GM23338 (cell line): ENCODE data around the gene LRIT3. TPM values are rescaled to one million over a fixed set of nuclear protein-coding genes. Genes with fewer than 3 reads are reported as not detected.

ENCODE experiments used
- ATAC-seq: fragments of 200-7000 bp; cut with Tn5 transposase; 3 replicates; pipeline ENCODE4 v1.9.1; 2020
- DNase-seq: peaks from one replicate; pipeline ENCODE4 v3.0.0-alpha.2; 2015; ENCODE audit warnings: low spot score
- H2AFZ ChIP-seq: fragments of 200-600 bp; sonication (generic); 2 replicates; pipeline ENCODE4 v1.8.0; 2016; ENCODE audit warnings: antibody characterized with exemption, mild to moderate bottlenecking, moderate library complexity
- H3F3A ChIP-seq: fragments of 200-600 bp; sonication (generic); replicated peaks from 2 replicates; pipeline ENCODE4 v1.8.0; 2017; ENCODE audit warnings: antibody characterized with exemption, mixed run types, low read depth
- H3K27ac ChIP-seq: fragments of 200-600 bp; sonication (generic); 2 replicates; pipeline ENCODE4 v1.6.1; 2016; ENCODE audit warnings: low read depth
- H3K27me3 ChIP-seq: fragments of 200-600 bp; sonication (generic); 2 replicates; pipeline ENCODE4 v1.8.0; 2016; ENCODE audit warnings: mild to moderate bottlenecking, mixed run types, moderate library complexity; ENCODE audit not compliant: insufficient read depth
- H3K36me3 ChIP-seq: fragments of 200-600 bp; sonication (generic); 2 replicates; pipeline ENCODE4 v1.8.0; 2016; ENCODE audit warnings: mild to moderate bottlenecking; ENCODE audit not compliant: insufficient read depth
- H3K4me1 ChIP-seq: fragments of 200-600 bp; sonication (generic); 2 replicates; pipeline ENCODE4 v1.8.0; 2016; ENCODE audit warnings: mild to moderate bottlenecking, moderate library complexity; ENCODE audit not compliant: insufficient read depth
- H3K4me2 ChIP-seq: fragments of 200-600 bp; sonication (generic); 2 replicates; pipeline ENCODE4 v1.7.1; 2017; ENCODE audit warnings: mixed run types
- H3K4me3 ChIP-seq: fragments of 200-600 bp; sonication (generic); 2 replicates; pipeline ENCODE4 v1.6.1; 2016; ENCODE audit warnings: mixed run types
- H3K79me2 ChIP-seq: fragments of 200-600 bp; sonication (generic); replicated peaks from 2 replicates; pipeline ENCODE4 v1.8.0; 2017; ENCODE audit warnings: mild to moderate bottlenecking; ENCODE audit not compliant: insufficient read depth
- H3K9me2 ChIP-seq: fragments of 200-600 bp; sonication (generic); 2 replicates; pipeline ENCODE4 v1.8.0; 2017; ENCODE audit not compliant: insufficient read depth
- H4K20me1 ChIP-seq: fragments of 200-600 bp; sonication (generic); replicated peaks from 2 replicates; pipeline ENCODE4 v1.8.0; 2017; ENCODE audit warnings: mild to moderate bottlenecking; ENCODE audit not compliant: insufficient read depth
- H3K27ac Mint-ChIP-seq: 2 replicates; pipeline ENCODE4 v1.8.0; 2020; ENCODE audit warnings: inconsistent platforms, mild to moderate bottlenecking, moderate library complexity, mixed read lengths
- H3K27me3 Mint-ChIP-seq: 3 replicates; pipeline ENCODE4 v1.8.0; 2022; ENCODE audit warnings: low read depth, mild to moderate bottlenecking, moderate library complexity, mixed read lengths, inconsistent platforms; ENCODE audit not compliant: insufficient read depth, poor library complexity
- H3K36me3 Mint-ChIP-seq: 3 replicates; pipeline ENCODE4 v1.8.0; 2021; ENCODE audit warnings: low read depth, mild to moderate bottlenecking, inconsistent platforms, moderate library complexity, mixed read lengths
- H3K4me1 Mint-ChIP-seq: 3 replicates; pipeline ENCODE4 v1.8.0; 2020; ENCODE audit warnings: mild to moderate bottlenecking, inconsistent platforms, mixed read lengths
- H3K4me3 Mint-ChIP-seq: 3 replicates; pipeline ENCODE4 v1.8.0; 2021; ENCODE audit warnings: moderate library complexity, mild to moderate bottlenecking, inconsistent platforms, mixed read lengths
- H3K9me3 Mint-ChIP-seq: 3 replicates; pipeline ENCODE4 v1.8.0; 2020; ENCODE audit warnings: moderate library complexity, mild to moderate bottlenecking, inconsistent platforms, mixed read lengths
- CREB1 ChIP-seq: fragments of 250-450 bp; sonication (Bioruptor Pico); IDR thresholded peaks from 2 replicates; pipeline ENCODE4 v1.5.0; 2020; ENCODE audit warnings: low read depth, mild to moderate bottlenecking, moderate library complexity
- ETS1 ChIP-seq: IDR thresholded peaks from 2 replicates; pipeline ENCODE4 v1.6.1; 2016; ENCODE audit warnings: antibody characterized with exemption
- EZH2 ChIP-seq: fragments of 200-600 bp; sonication (generic); IDR thresholded peaks from one replicate; pipeline ENCODE4 v1.8.0; 2017; ENCODE audit warnings: antibody characterized with exemption, mild to moderate bottlenecking, low read depth; ENCODE audit not compliant: unreplicated experiment
- JUNB ChIP-seq: IDR thresholded peaks from one replicate; pipeline ENCODE4 v1.6.1; 2016; ENCODE audit warnings: antibody characterized with exemption; ENCODE audit not compliant: unreplicated experiment
- NANOG ChIP-seq: IDR thresholded peaks from 2 replicates; pipeline ENCODE4 v1.6.1; 2016; ENCODE audit warnings: antibody characterized with exemption, borderline replicate concordance
- STAT1 ChIP-seq: IDR thresholded peaks from one replicate; pipeline ENCODE4 v1.6.1; 2016; ENCODE audit warnings: antibody characterized with exemption; ENCODE audit not compliant: unreplicated experiment
- ZNF331 ChIP-seq: fragments of 250-450 bp; sonication (Bioruptor Pico); IDR thresholded peaks from 2 replicates; pipeline ENCODE4 v1.5.0; 2020; ENCODE audit warnings: low read depth, mild to moderate bottlenecking, moderate library complexity
- polyA plus RNA-seq: library from polyadenylated mRNA; unstranded; fragments of >200 nt; fragmentation: Nextera tagmentation; extraction: Ambion mirVana; gene quantifications from 2 replicates; pipeline ENCODE4 v1.2.1, GENCODE V29; 2016
- total RNA-seq: library from RNA; depleted of rRNA; stranded (reverse); fragments of >200 nt; shearing (Covaris generic); gene quantifications from 2 replicates; pipeline ENCODE4 v1.2.3, GENCODE V29; 2014
- TF ChIP-seq, protein P1 (sequence below), 2 experiments: fragments of 200-600 bp in 1 of 2; sonication (generic) in 1 of 2; conservative IDR thresholded peaks; 2 replicates each; pipeline versions ENCODE4 v1.5.1 to v1.6.1; 2016 to 2017; ENCODE audit warnings: antibody characterized with exemption in 2 of 2, low read depth in 2 of 2, mild to moderate bottlenecking in 2 of 2, moderate library complexity in 1 of 2
- TF ChIP-seq, protein P2 (sequence below): IDR thresholded peaks from one replicate; pipeline ENCODE4 v1.6.1; 2018; ENCODE audit warnings: antibody characterized with exemption; ENCODE audit not compliant: unreplicated experiment

The LRIT3 gene
- total and polyA plus RNA-seq, 2 experiments from 2014 or later, result 0.14 TPM; not detected in 1

DNA sequence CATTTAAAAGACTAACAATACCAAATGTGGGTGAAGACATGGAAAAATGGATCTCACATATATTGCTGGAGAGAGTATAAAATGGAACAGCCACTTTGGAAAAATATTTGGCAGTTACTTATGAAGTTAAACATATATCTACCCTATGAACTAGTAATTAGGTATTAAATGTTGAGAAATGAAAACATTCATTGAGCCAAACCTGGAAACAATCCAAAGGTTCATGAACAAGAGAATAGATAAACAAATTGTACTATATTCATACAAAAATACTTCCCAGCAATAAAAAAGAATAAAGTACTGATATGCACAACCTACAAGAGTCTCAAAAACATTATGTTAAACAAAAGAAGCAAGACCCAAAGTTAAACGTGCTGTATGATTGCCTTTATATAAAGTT lies 60.8 kb downstream of the LRIT3 start:
- DNase-seq, result no peak
- H3K36me3 Mint-ChIP-seq, result no peaks in the 10 kb centered on the region
- Histone ChIP-seq H3K36me3 (no peaks in the 10 kb centered on the region), H3K4me2 (no peak overlapping the region), H2AFZ (no peak overlapping the region), H3K9me2 (no peaks in the 10 kb centered on the region), H3F3A (no peaks in the 10 kb centered on the region), H3K27ac (no peak overlapping the region), H3K79me2 (no peaks in the 10 kb centered on the region), H4K20me1 (no peaks in the 10 kb centered on the region), H3K4me3 (no peak overlapping the region), H3K4me1 (peaks cover 13% of the 10 kb centered on the region), H3K27me3 (no peaks in the 10 kb centered on the region)
- peaks cover 2% of the 10 kb centered on the region for H3K27me3 Mint-ChIP-seq
- peaks cover 17% of the 10 kb centered on the region for H3K4me1 Mint-ChIP-seq
- H3K27ac Mint-ChIP-seq, result no peak overlapping the region
- H3K4me3 Mint-ChIP-seq, result no peak overlapping the region
- no peaks in the 10 kb centered on the region for H3K9me3 Mint-ChIP-seq
- ATAC-seq, result no peak
- TF ChIP-seq JUNB, result no peak
- no peak for TF ChIP-seq STAT1
- no peak for TF ChIP-seq CREB1 (CRISPR knock-in tag)
- TF ChIP-seq, protein P1, sequence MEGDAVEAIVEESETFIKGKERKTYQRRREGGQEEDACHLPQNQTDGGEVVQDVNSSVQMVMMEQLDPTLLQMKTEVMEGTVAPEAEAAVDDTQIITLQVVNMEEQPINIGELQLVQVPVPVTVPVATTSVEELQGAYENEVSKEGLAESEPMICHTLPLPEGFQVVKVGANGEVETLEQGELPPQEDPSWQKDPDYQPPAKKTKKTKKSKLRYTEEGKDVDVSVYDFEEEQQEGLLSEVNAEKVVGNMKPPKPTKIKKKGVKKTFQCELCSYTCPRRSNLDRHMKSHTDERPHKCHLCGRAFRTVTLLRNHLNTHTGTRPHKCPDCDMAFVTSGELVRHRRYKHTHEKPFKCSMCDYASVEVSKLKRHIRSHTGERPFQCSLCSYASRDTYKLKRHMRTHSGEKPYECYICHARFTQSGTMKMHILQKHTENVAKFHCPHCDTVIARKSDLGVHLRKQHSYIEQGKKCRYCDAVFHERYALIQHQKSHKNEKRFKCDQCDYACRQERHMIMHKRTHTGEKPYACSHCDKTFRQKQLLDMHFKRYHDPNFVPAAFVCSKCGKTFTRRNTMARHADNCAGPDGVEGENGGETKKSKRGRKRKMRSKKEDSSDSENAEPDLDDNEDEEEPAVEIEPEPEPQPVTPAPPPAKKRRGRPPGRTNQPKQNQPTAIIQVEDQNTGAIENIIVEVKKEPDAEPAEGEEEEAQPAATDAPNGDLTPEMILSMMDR (conservative IDR thresholded peaks at IDR 0.05; ENCODE audit: low read depth in 2 of 2), result no peak
- TF ChIP-seq NANOG, result no peak
- no peak for TF ChIP-seq ETS1
- no peak for TF ChIP-seq ZNF331

DNA sequence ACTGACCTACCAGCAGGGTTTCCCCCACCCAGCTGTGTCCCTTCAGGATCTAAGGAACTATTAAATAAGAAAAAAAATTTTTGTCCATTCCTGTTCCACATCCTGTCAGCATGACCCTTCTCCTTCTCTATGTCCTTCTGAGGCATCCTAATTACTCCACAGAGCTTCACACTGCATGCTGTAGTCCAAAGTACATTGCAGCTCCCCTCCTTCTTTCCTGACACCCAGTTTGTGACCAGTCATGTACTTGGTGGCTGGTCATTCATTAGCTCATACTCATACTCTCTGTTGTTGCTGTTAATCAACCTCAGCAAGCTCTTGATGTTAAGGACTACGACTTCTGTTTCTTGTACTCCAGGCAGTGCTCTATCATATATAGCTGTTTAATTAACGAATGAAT lies 62.3 kb downstream of the LRIT3 start:
- H2AFZ ChIP-seq, result no peak overlapping the region
- DNase-seq, result no peak

More for the DNA sequence above, 62.3 kb downstream of the LRIT3 start:
- no peak for ATAC-seq
- H3K4me1 ChIP-seq, result peaks cover 22% of the 10 kb centered on the region
- Mint-ChIP-seq H3K36me3 (no peaks in the 10 kb centered on the region), H3K4me3 (no peak overlapping the region), H3K4me1 (peaks cover 27% of the 10 kb centered on the region), H3K27me3 (peaks cover 2% of the 10 kb centered on the region), H3K9me3 (no peaks in the 10 kb centered on the region), H3K27ac (no peak overlapping the region)
- no peaks in the 10 kb centered on the region for H3K79me2 ChIP-seq
- TF ChIP-seq, protein P2, sequence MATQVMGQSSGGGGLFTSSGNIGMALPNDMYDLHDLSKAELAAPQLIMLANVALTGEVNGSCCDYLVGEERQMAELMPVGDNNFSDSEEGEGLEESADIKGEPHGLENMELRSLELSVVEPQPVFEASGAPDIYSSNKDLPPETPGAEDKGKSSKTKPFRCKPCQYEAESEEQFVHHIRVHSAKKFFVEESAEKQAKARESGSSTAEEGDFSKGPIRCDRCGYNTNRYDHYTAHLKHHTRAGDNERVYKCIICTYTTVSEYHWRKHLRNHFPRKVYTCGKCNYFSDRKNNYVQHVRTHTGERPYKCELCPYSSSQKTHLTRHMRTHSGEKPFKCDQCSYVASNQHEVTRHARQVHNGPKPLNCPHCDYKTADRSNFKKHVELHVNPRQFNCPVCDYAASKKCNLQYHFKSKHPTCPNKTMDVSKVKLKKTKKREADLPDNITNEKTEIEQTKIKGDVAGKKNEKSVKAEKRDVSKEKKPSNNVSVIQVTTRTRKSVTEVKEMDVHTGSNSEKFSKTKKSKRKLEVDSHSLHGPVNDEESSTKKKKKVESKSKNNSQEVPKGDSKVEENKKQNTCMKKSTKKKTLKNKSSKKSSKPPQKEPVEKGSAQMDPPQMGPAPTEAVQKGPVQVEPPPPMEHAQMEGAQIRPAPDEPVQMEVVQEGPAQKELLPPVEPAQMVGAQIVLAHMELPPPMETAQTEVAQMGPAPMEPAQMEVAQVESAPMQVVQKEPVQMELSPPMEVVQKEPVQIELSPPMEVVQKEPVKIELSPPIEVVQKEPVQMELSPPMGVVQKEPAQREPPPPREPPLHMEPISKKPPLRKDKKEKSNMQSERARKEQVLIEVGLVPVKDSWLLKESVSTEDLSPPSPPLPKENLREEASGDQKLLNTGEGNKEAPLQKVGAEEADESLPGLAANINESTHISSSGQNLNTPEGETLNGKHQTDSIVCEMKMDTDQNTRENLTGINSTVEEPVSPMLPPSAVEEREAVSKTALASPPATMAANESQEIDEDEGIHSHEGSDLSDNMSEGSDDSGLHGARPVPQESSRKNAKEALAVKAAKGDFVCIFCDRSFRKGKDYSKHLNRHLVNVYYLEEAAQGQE, result no peak
- TF ChIP-seq JUNB, result no peak
- no peak for TF ChIP-seq STAT1
- TF ChIP-seq CREB1 (CRISPR knock-in tag), result no peak
- no peak for TF ChIP-seq EZH2
- no peak for TF ChIP-seq NANOG
- no peak overlapping the region for H3K4me2 ChIP-seq
- no peaks in the 10 kb centered on the region for H3K36me3 ChIP-seq
- no peaks in the 10 kb centered on the region for H4K20me1 ChIP-seq
- H3F3A ChIP-seq, result no peaks in the 10 kb centered on the region
- H3K4me3 ChIP-seq, result no peak overlapping the region
- no peaks in the 10 kb centered on the region for H3K27me3 ChIP-seq
- H3K9me2 ChIP-seq, result no peaks in the 10 kb centered on the region
- H3K27ac ChIP-seq, result no peak overlapping the region
